ENCODE results near the gene PTPDC1. TPM values are rescaled to one million over a fixed set of nuclear protein-coding genes. Genes with fewer than 3 reads are reported as not detected.

Gene PTPDC1
- polyA plus RNA-seq, 3 donors = 0.32 to 1.5 (median 0.95) TPM

GRCh38 chr9:94127806-94128205, 43.5 kb downstream of the PTPDC1 start:
- TF ChIP-seq CTCF (IDR thresholded peaks at IDR 0.05) = no peak
- no peaks in the 10 kb centered on the region for H3K36me3 ChIP-seq (replicated peaks in 1 of 2; ENCODE audit: control insufficient read depth in 1 of 2, insufficient read depth in 2 of 2, low read length in 2 of 2)
- H3K27me3 ChIP-seq (ENCODE audit: control insufficient read depth in 2 of 2, insufficient read depth in 2 of 2, low read length in 2 of 2) = no peaks in the 10 kb centered on the region
- H4K20me1 ChIP-seq (ENCODE audit: insufficient read depth, low read length) = no peaks in the 10 kb centered on the region
- H3K36me3 Mint-ChIP-seq = no peaks in the 10 kb centered on the region
- DNase-seq = no peak
- H3K4me3 ChIP-seq (replicated peaks in 1 of 3; ENCODE audit: low read depth in 2 of 3, low read length in 3 of 3) = no peak overlapping the region
- no peak overlapping the region for H2AFZ ChIP-seq (ENCODE audit: insufficient read depth, low read depth, low read length, poor library complexity, severe bottlenecking)
- H3K4me1 Mint-ChIP-seq = no peaks in the 10 kb centered on the region
- peaks cover 28 to 55% (median 40%) of the 10 kb centered on the region in 7 donors for H3K9me3 Mint-ChIP-seq
- H3K27ac Mint-ChIP-seq = no peak overlapping the region
- intact Hi-C loops (cut with micrococcal nuclease) = no loop called here
- peaks cover 23 to 30% of the 10 kb centered on the region in 2 donors for H3K9me3 ChIP-seq (replicated peaks in 1 of 2; ENCODE audit: control insufficient read depth in 1 of 2, insufficient read depth in 1 of 2, low read length in 2 of 2)
- H3K4me1 ChIP-seq (ENCODE audit: control insufficient read depth in 1 of 2, insufficient read depth in 2 of 2, low read length in 2 of 2) = no peaks in the 10 kb centered on the region
- no peaks in the 10 kb centered on the region for H3K79me2 ChIP-seq (ENCODE audit: insufficient read depth, low read length)
- no peak overlapping the region for H3K4me3 Mint-ChIP-seq
- no peak overlapping the region for H3K27ac ChIP-seq (ENCODE audit: low read depth in 1 of 2, low read length in 2 of 2)
- no peak overlapping the region for H3K9ac ChIP-seq (ENCODE audit: insufficient read depth, low read length, poor library complexity, severe bottlenecking)
- no peak overlapping the region for H3K4me2 ChIP-seq (replicated peaks; ENCODE audit: extremely low read depth, low read length, poor library complexity, severe bottlenecking)
- H3K27me3 Mint-ChIP-seq (ENCODE audit: low read depth in 3 of 3) = no peaks in the 10 kb centered on the region

GRCh38 chr9:94128580-94128979, 44.3 kb downstream of the PTPDC1 start:
- no peak overlapping the region for H3K27ac Mint-ChIP-seq
- H3K36me3 Mint-ChIP-seq = no peaks in the 10 kb centered on the region
- Histone ChIP-seq H4K20me1 (ENCODE audit: insufficient read depth, low read length) (no peaks in the 10 kb centered on the region), H3K9ac (ENCODE audit: insufficient read depth, low read length, poor library complexity, severe bottlenecking) (no peak overlapping the region), H3K9me3 (replicated peaks in 1 of 2; ENCODE audit: control insufficient read depth in 1 of 2, insufficient read depth in 1 of 2, low read length in 2 of 2) (peaks cover 23 to 30% of the 10 kb centered on the region in 2 donors), H3K27me3 (ENCODE audit: control insufficient read depth in 2 of 2, insufficient read depth in 2 of 2, low read length in 2 of 2) (no peaks in the 10 kb centered on the region), H3K4me1 (ENCODE audit: control insufficient read depth in 1 of 2, insufficient read depth in 2 of 2, low read length in 2 of 2) (no peaks in the 10 kb centered on the region), H3K4me2 (replicated peaks; ENCODE audit: extremely low read depth, low read length, poor library complexity, severe bottlenecking) (no peak overlapping the region), H3K27ac (ENCODE audit: low read depth in 1 of 2, low read length in 2 of 2) (no peak overlapping the region), H2AFZ (ENCODE audit: insufficient read depth, low read depth, low read length, poor library complexity, severe bottlenecking) (no peak overlapping the region), H3K4me3 (replicated peaks in 1 of 3; ENCODE audit: low read depth in 2 of 3, low read length in 3 of 3) (no peak overlapping the region), H3K79me2 (ENCODE audit: insufficient read depth, low read length) (no peaks in the 10 kb centered on the region), H3K36me3 (replicated peaks in 1 of 2; ENCODE audit: control insufficient read depth in 1 of 2, insufficient read depth in 2 of 2, low read length in 2 of 2) (no peaks in the 10 kb centered on the region)
- intact Hi-C loops (cut with micrococcal nuclease) = no loop called here
- no peak for DNase-seq
- peaks cover 28 to 55% (median 40%) of the 10 kb centered on the region in 7 donors for H3K9me3 Mint-ChIP-seq
- H3K4me1 Mint-ChIP-seq = no peaks in the 10 kb centered on the region
- TF ChIP-seq CTCF (IDR thresholded peaks at IDR 0.05) = no peak
- H3K4me3 Mint-ChIP-seq = no peak overlapping the region
- no peaks in the 10 kb centered on the region for H3K27me3 Mint-ChIP-seq (ENCODE audit: low read depth in 3 of 3)
